CD4-positive, CD25-positive, alpha-beta regulatory T cell (primary cell): ENCODE measurements around the gene GPHN. TPM values are rescaled to one million over a fixed set of nuclear protein-coding genes. Genes with fewer than 3 reads are reported as not detected.

ENCODE experiments used
- ATAC-seq, 2 donors: fragments of 150-1000 bp; cut with Tn5 transposase; one replicate each; pipeline ENCODE4 v1.10.0; 2021; ENCODE audit warnings: low read depth in 2 of 2, moderate number of reproducible peaks in 2 of 2, moderate library complexity in 1 of 2
- DNase-seq, 3 donors: peaks; one replicate each; pipeline versions ENCODE4 v3.0.0 to v3.0.0-alpha.2; 2012 to 2022; ENCODE audit warnings: mixed read lengths in 1 of 3
- H3K27ac ChIP-seq: one replicate; pipeline ENCODE4 v1.7.0; 2013; ENCODE audit warnings: mild to moderate bottlenecking, low read length; ENCODE audit not compliant: insufficient read depth, poor library complexity, severe bottlenecking
- H3K27me3 ChIP-seq: one replicate; pipeline ENCODE4 v1.7.0; 2013; ENCODE audit warnings: low read length; ENCODE audit not compliant: control insufficient read depth, insufficient read depth
- H3K36me3 ChIP-seq: one replicate; pipeline ENCODE4 v1.7.0; 2013; ENCODE audit warnings: mild to moderate bottlenecking, low read length, moderate library complexity; ENCODE audit not compliant: control insufficient read depth, insufficient read depth
- H3K4me1 ChIP-seq: 2 replicates; pipeline ENCODE4 v1.7.0; 2013; ENCODE audit warnings: mild to moderate bottlenecking, low read length; ENCODE audit not compliant: insufficient read depth, control insufficient read depth, poor library complexity, severe bottlenecking
- H3K4me3 ChIP-seq: one replicate; pipeline ENCODE4 v1.7.0; 2013; ENCODE audit warnings: low read depth, mild to moderate bottlenecking, low read length, moderate library complexity
- H3K9me3 ChIP-seq, 2 experiments: 1 replicate in 1 of 2; 2 replicates in 1 of 2; pipeline ENCODE4 v1.7.0; 2013; ENCODE audit warnings: low read length in 2 of 2, mild to moderate bottlenecking in 1 of 2, moderate library complexity in 1 of 2; ENCODE audit not compliant: control insufficient read depth in 2 of 2
- H3K27ac Mint-ChIP-seq, 3 donors: one replicate each; pipeline ENCODE4 v1.8.0; 2020 to 2022; ENCODE audit warnings: mild to moderate bottlenecking in 3 of 3, mixed read lengths in 3 of 3, moderate library complexity in 2 of 3
- H3K27me3 Mint-ChIP-seq: one replicate; pipeline ENCODE4 v1.8.0; 2022; ENCODE audit warnings: mild to moderate bottlenecking, mixed read lengths
- H3K36me3 Mint-ChIP-seq: one replicate; pipeline ENCODE4 v1.8.0; 2020; ENCODE audit warnings: mixed read lengths
- H3K4me1 Mint-ChIP-seq, 4 donors: one replicate each; pipeline ENCODE4 v1.8.0; 2020 to 2022; ENCODE audit warnings: mixed read lengths in 4 of 4, mild to moderate bottlenecking in 1 of 4
- H3K4me3 Mint-ChIP-seq, 4 donors: one replicate each; pipeline ENCODE4 v1.8.0; 2020 to 2022; ENCODE audit warnings: mild to moderate bottlenecking in 4 of 4, mixed read lengths in 4 of 4, moderate library complexity in 3 of 4
- H3K9me3 Mint-ChIP-seq, 7 donors: one replicate each; pipeline ENCODE4 v1.8.0; 2020 to 2022; ENCODE audit warnings: mixed read lengths in 7 of 7, mild to moderate bottlenecking in 3 of 7, moderate library complexity in 2 of 7
- polyA plus RNA-seq, 4 donors: library from polyadenylated mRNA; unstranded; fragments of 300-500 nt; fragmentation: Illumina TruSeq; gene quantifications; one replicate each; pipeline ENCODE4 v1.2.3, GENCODE V29; 2021
- total RNA-seq: library from RNA; stranded (reverse); gene quantifications from one replicate; pipeline ENCODE4 v1.2.3, GENCODE V29; 2022

The GPHN gene
- total and polyA plus RNA-seq, 5 donors from 2014 or later: 8.3 to 19.5 (median 11.2) TPM

GRCh38 chr14:66490143-66491111, 17.5 kb upstream of the GPHN start:
- Histone ChIP-seq H3K36me3 (no peaks in the 10 kb centered on the region), H3K27ac (no peak overlapping the region), H3K27me3 (no peaks in the 10 kb centered on the region), H3K4me1 (no peaks in the 10 kb centered on the region), H3K9me3 (no peaks in the 10 kb centered on the region), H3K4me3 (no peak overlapping the region)
- Mint-ChIP-seq H3K27me3 (no peaks in the 10 kb centered on the region), H3K4me3 (no peak overlapping the region), H3K36me3 (peaks cover 5% of the 10 kb centered on the region), H3K4me1 (peaks cover 0 to 3% (median 1%) of the 10 kb centered on the region in 4 donors), H3K9me3 (no peaks in the 10 kb centered on the region), H3K27ac (no peak overlapping the region)
- DNase-seq (no peak), ATAC-seq (no peak)

GRCh38 chr14:66493750-66494149, 14.2 kb upstream of the GPHN start:
- no peak overlapping the region for H3K4me3 ChIP-seq
- Mint-ChIP-seq H3K9me3 (no peaks in the 10 kb centered on the region), H3K4me3 (no peak overlapping the region), H3K27ac (no peak overlapping the region), H3K36me3 (peaks cover 5% of the 10 kb centered on the region), H3K27me3 (no peaks in the 10 kb centered on the region), H3K4me1 (peaks cover 0 to 17% (median 15%) of the 10 kb centered on the region in 4 donors)
- no peak overlapping the region for H3K27ac ChIP-seq
- H3K9me3 ChIP-seq: no peaks in the 10 kb centered on the region
- H3K36me3 ChIP-seq: no peaks in the 10 kb centered on the region
- DNase-seq (no peak), ATAC-seq (no peak)
- no peaks in the 10 kb centered on the region for H3K27me3 ChIP-seq
- H3K4me1 ChIP-seq: no peaks in the 10 kb centered on the region

GRCh38 chr14:66495218-66496098, 12.5 kb upstream of the GPHN start:
- Histone ChIP-seq H3K27me3 (no peaks in the 10 kb centered on the region), H3K4me3 (peak overlapping the region; percentile 8), H3K36me3 (no peaks in the 10 kb centered on the region), H3K4me1 (no peaks in the 10 kb centered on the region), H3K9me3 (no peaks in the 10 kb centered on the region), H3K27ac (no peak overlapping the region)
- no peaks in the 10 kb centered on the region for H3K9me3 Mint-ChIP-seq
- H3K4me1 Mint-ChIP-seq: peaks cover 0 to 17% (median 15%) of the 10 kb centered on the region in 4 donors
- H3K4me3 Mint-ChIP-seq: no peak overlapping the region
- peaks cover 5% of the 10 kb centered on the region for H3K36me3 Mint-ChIP-seq
- no peaks in the 10 kb centered on the region for H3K27me3 Mint-ChIP-seq
- peak; percentile 76 to 82 for ATAC-seq
- H3K27ac Mint-ChIP-seq: peak overlapping the region in 1 of 3 donors; percentile 34
- peak; percentile 3 to 77 (median 50) for DNase-seq

- peaks cover 0 to 17% (median 15%) of the 10 kb centered on the region in 4 donors for H3K4me1 Mint-ChIP-seq
- H3K27ac Mint-ChIP-seq: peak overlapping the region in 2 of 3 donors; percentile 24 to 55
- H3K36me3 Mint-ChIP-seq: peaks cover 5% of the 10 kb centered on the region
- Histone ChIP-seq H3K4me3 (no peak overlapping the region), H3K4me1 (no peaks in the 10 kb centered on the region), H3K27me3 (no peaks in the 10 kb centered on the region), H3K36me3 (no peaks in the 10 kb centered on the region), H3K27ac (no peak overlapping the region), H3K9me3 (no peaks in the 10 kb centered on the region)
- DNase-seq (no peak), ATAC-seq (no peak)
- no peak overlapping the region for H3K4me3 Mint-ChIP-seq
- no peaks in the 10 kb centered on the region for H3K9me3 Mint-ChIP-seq
- no peaks in the 10 kb centered on the region for H3K27me3 Mint-ChIP-seq
Observed at GRCh38 chr14:66496188-66496807, 11.6 kb upstream of the GPHN start.

GRCh38 chr14:66496911-66497310, 11.0 kb upstream of the GPHN start:
- Histone ChIP-seq H3K9me3 (no peaks in the 10 kb centered on the region), H3K4me3 (no peak overlapping the region), H3K4me1 (no peaks in the 10 kb centered on the region), H3K27me3 (no peaks in the 10 kb centered on the region), H3K27ac (no peak overlapping the region), H3K36me3 (no peaks in the 10 kb centered on the region)
- Mint-ChIP-seq H3K27me3 (no peaks in the 10 kb centered on the region), H3K4me1 (peaks cover 0 to 17% (median 15%) of the 10 kb centered on the region in 4 donors), H3K27ac (peak overlapping the region in 2 of 3 donors; percentile 24 to 55), H3K36me3 (no peaks in the 10 kb centered on the region), H3K9me3 (no peaks in the 10 kb centered on the region), H3K4me3 (peak overlapping the region in 2 of 4 donors; percentile 23 to 42)
- ATAC-seq: peak in 1 of 2 donors; percentile 43
- peak in 1 of 3 donors; percentile 63 for DNase-seq

- Histone ChIP-seq H3K27ac (no peak overlapping the region), H3K4me3 (no peak overlapping the region), H3K27me3 (no peaks in the 10 kb centered on the region), H3K4me1 (no peaks in the 10 kb centered on the region), H3K36me3 (no peaks in the 10 kb centered on the region), H3K9me3 (no peaks in the 10 kb centered on the region)
- Mint-ChIP-seq H3K9me3 (no peaks in the 10 kb centered on the region), H3K36me3 (no peaks in the 10 kb centered on the region), H3K27ac (no peak overlapping the region), H3K4me1 (peaks cover 0 to 17% (median 15%) of the 10 kb centered on the region in 4 donors), H3K27me3 (no peaks in the 10 kb centered on the region), H3K4me3 (no peak overlapping the region)
- ATAC-seq (no peak), DNase-seq (no peak)
Observed at GRCh38 chr14:66498311-66498710, 9.6 kb upstream of the GPHN start.

GRCh38 chr14:66501592-66501991, 6.4 kb upstream of the GPHN start:
- Histone ChIP-seq H3K27me3 (no peaks in the 10 kb centered on the region), H3K36me3 (no peaks in the 10 kb centered on the region), H3K9me3 (no peaks in the 10 kb centered on the region), H3K4me3 (no peak overlapping the region), H3K4me1 (no peaks in the 10 kb centered on the region), H3K27ac (no peak overlapping the region)
- no peaks in the 10 kb centered on the region for H3K27me3 Mint-ChIP-seq
- H3K9me3 Mint-ChIP-seq: no peaks in the 10 kb centered on the region
- ATAC-seq (no peak), DNase-seq (no peak)
- H3K4me3 Mint-ChIP-seq: no peak overlapping the region
- peaks cover 0 to 10% (median 7%) of the 10 kb centered on the region in 4 donors for H3K4me1 Mint-ChIP-seq
- H3K36me3 Mint-ChIP-seq: no peaks in the 10 kb centered on the region
- H3K27ac Mint-ChIP-seq: no peak overlapping the region
